Endothelial cell of umbilical vein (primary cell): Measurements from ENCODE around the gene PGAP6. TPM values are rescaled to one million over a fixed set of nuclear protein-coding genes. Genes with fewer than 3 reads are reported as not detected.

Experiments
- BruUV-seq: library from RNA; stranded (reverse); fragments of 400-500 nt; replicated peaks from 2 replicates; lab custom pipeline; 2021; lab: Mats Ljungman, UMichigan
- CTCF ChIA-PET: fragments of 300-600, 350-600 bp; sonication (Branson Sonifier 250); formaldehyde crosslinking; loops from one replicate; lab custom pipeline; 2021; ENCODE audit warnings: antibody characterized with exemption, inconsistent platforms; lab: Charles Lee
- POLR2A ChIA-PET: fragments of 300-600, 350-600 bp; sonication (Branson Sonifier 250); formaldehyde crosslinking; loops from one replicate; lab custom pipeline; 2021; ENCODE audit warnings: antibody characterized with exemption, inconsistent platforms; lab: Charles Lee
- DNase-seq: peaks from one replicate; pipeline ENCODE4 v3.0.0-alpha.2; 2011; ENCODE audit warnings: low read depth, low spot score
- FAIRE-seq: peaks from 2 replicates; lab custom pipeline; 2011; peaks lifted over from hg19 to GRCh38; lab: Jason Lieb, UNC
- H2AFZ ChIP-seq: 2 replicates; pipeline ENCODE4 v1.6.0; 2012; ENCODE audit warnings: low read depth, low read length, control low read depth, inconsistent platforms
- H3K27ac ChIP-seq: 2 replicates; pipeline ENCODE4 v1.5.1; 2011; ENCODE audit warnings: low read depth, mild to moderate bottlenecking, control low read depth, low read length, moderate library complexity; ENCODE audit not compliant: insufficient read depth
- H3K27me3 ChIP-seq, 2 experiments: 2 replicates each; pipeline versions ENCODE4 v1.6.0 to v1.6.1; 2011; ENCODE audit warnings: low read length in 2 of 2, mixed read lengths in 1 of 2; ENCODE audit not compliant: control insufficient read depth in 2 of 2, insufficient read depth in 2 of 2
- H3K36me3 ChIP-seq, 2 experiments: 2 replicates in 1 of 2; 3 replicates in 1 of 2; pipeline ENCODE4 v1.5.1; 2011; ENCODE audit warnings: low read length in 2 of 2, mild to moderate bottlenecking in 1 of 2, moderate library complexity in 1 of 2; ENCODE audit not compliant: control insufficient read depth in 2 of 2, insufficient read depth in 2 of 2; ENCODE audit errors: extremely low read depth in 1 of 2
- H3K4me1 ChIP-seq: 3 replicates; pipeline ENCODE4 v1.5.1; 2011; ENCODE audit warnings: mild to moderate bottlenecking, low read length; ENCODE audit not compliant: control insufficient read depth, insufficient read depth; ENCODE audit errors: extremely low read depth
- H3K4me2 ChIP-seq: 2 replicates; pipeline ENCODE4 v1.6.1; 2011; ENCODE audit warnings: low read length, control low read depth, mixed read lengths; ENCODE audit not compliant: insufficient read depth
- H3K4me3 ChIP-seq, 3 experiments: fragments of 200-600 bp in 1 of 3; sonication (generic), shearing (Covaris generic) in 1 of 3; replicated peaks in 1 of 3; 2 replicates each; pipeline ENCODE4 v1.5.1; 2011 to 2016; ENCODE audit warnings: control low read depth in 3 of 3, low read length in 3 of 3, mild to moderate bottlenecking in 2 of 3, inconsistent platforms in 1 of 3, low read depth in 1 of 3, moderate library complexity in 1 of 3; ENCODE audit not compliant: insufficient read depth in 1 of 3
- H3K79me2 ChIP-seq: 2 replicates; pipeline ENCODE4 v1.6.0; 2012; ENCODE audit warnings: low read length, inconsistent platforms; ENCODE audit not compliant: control insufficient read depth, insufficient read depth
- H3K9ac ChIP-seq: replicated peaks from 2 replicates; pipeline ENCODE3; 2011; ENCODE audit warnings: low read length, control low read depth; ENCODE audit not compliant: insufficient read depth; ENCODE audit errors: extremely low read depth
- H3K9me1 ChIP-seq: replicated peaks from 3 replicates; pipeline ENCODE4 v1.6.0; 2011; ENCODE audit warnings: mild to moderate bottlenecking, low read length; ENCODE audit not compliant: control insufficient read depth, insufficient read depth; ENCODE audit errors: extremely low read depth
- H3K9me3 ChIP-seq: replicated peaks from 2 replicates; pipeline ENCODE4 v1.5.1; 2012; ENCODE audit warnings: low read length, inconsistent platforms; ENCODE audit not compliant: control insufficient read depth, insufficient read depth
- H4K20me1 ChIP-seq: replicated peaks from 2 replicates; pipeline ENCODE3; 2011; ENCODE audit warnings: mild to moderate bottlenecking, low read length; ENCODE audit not compliant: control insufficient read depth, insufficient read depth; ENCODE audit errors: extremely low read depth
- EZH2 ChIP-seq: IDR thresholded peaks from 2 replicates; pipeline ENCODE4 v1.6.1; 2012; ENCODE audit warnings: borderline replicate concordance, low read depth, mild to moderate bottlenecking, moderate library complexity, low read length, inconsistent platforms; ENCODE audit not compliant: severe bottlenecking
- FOS ChIP-seq: IDR thresholded peaks from 2 replicates; pipeline ENCODE4 v1.6.1; 2011; ENCODE audit warnings: mild to moderate bottlenecking, low read length, moderate library complexity, borderline replicate concordance; ENCODE audit not compliant: insufficient read depth
- GATA2 ChIP-seq: IDR thresholded peaks from 2 replicates; pipeline ENCODE4 v1.7.0; 2011; ENCODE audit warnings: low read depth, mild to moderate bottlenecking, moderate library complexity, mixed read lengths, low read length; ENCODE audit not compliant: insufficient read length, insufficient read depth
- JUN ChIP-seq: IDR thresholded peaks from 2 replicates; pipeline ENCODE4 v1.6.1; 2011; ENCODE audit warnings: borderline replicate concordance, low read depth; ENCODE audit not compliant: insufficient read length, insufficient read depth
- MYC ChIP-seq: IDR thresholded peaks from one replicate; pipeline ENCODE4 v1.6.1; 2011; ENCODE audit warnings: mild to moderate bottlenecking, low read depth, low read length
- POLR2A ChIP-seq: IDR thresholded peaks from 2 replicates; pipeline ENCODE4 v1.6.1; 2012; ENCODE audit warnings: low read depth, mild to moderate bottlenecking, control low read depth, low read length
- POLR2AphosphoS5 ChIP-seq: IDR thresholded peaks from 2 replicates; pipeline ENCODE4 v1.6.1; 2012; ENCODE audit warnings: low read depth, mild to moderate bottlenecking, control low read depth, low read length, moderate library complexity; ENCODE audit not compliant: insufficient read depth
- dilution Hi-C: fragments of 300-500 bp; cut with MboI; formaldehyde crosslinking; loops from one replicate; pipeline ENCODE4 v1.15.0; 2019; ENCODE audit warnings: low sequenced_read_pairs; ENCODE audit not compliant: extremely low pct_ligation_motif_present
- intact Hi-C: fragments of 100-400 bp; cut with micrococcal nuclease; formaldehyde crosslinking; loops from one replicate; pipeline ENCODE4 v1.10.0; 2022
- polyA plus RNA-seq, 4 experiments: library from polyadenylated mRNA; depleted of rRNA in 3 of 4; stranded (reverse) in 3 of 4; unstranded in 1 of 4; fragments of >200 nt; gene quantifications; 2 replicates each; pipeline versions ENCODE4 v1.2.1 to v1.2.3, GENCODE V29; 2011 to 2012; ENCODE audit warnings: missing spikeins in 1 of 4
- total RNA-seq: library from RNA; stranded (reverse); gene quantifications from 2 replicates; pipeline ENCODE4 v1.2.3, GENCODE V29; 2021
- TF ChIP-seq, protein P1 (sequence below): IDR thresholded peaks from 2 replicates; pipeline ENCODE4 v1.6.1; 2011; ENCODE audit not compliant: insufficient read depth, insufficient read length
- TF ChIP-seq, protein P2 (sequence below), 2 donors: IDR thresholded peaks; 1 replicate in 1 of 2; 2 replicates in 1 of 2; pipeline ENCODE4 v1.5.1; 2011; ENCODE audit warnings: low read length in 2 of 2, mild to moderate bottlenecking in 2 of 2, moderate library complexity in 2 of 2, control low read depth in 1 of 2, inconsistent platforms in 1 of 2, low read depth in 1 of 2; ENCODE audit not compliant: insufficient read depth in 1 of 2; ENCODE audit errors: extremely low read depth in 1 of 2

PGAP6 gene
- total and polyA plus RNA-seq, 2 donors (not counting 3 experiments of a cell fraction or from before 2014, with no cell fraction given), result 89.8 to 365 TPM

- dilution Hi-C loops, result no loop called here
- Histone ChIP-seq H3K4me3 (no peak overlapping the region), H3K4me2 (no peak overlapping the region), H3K27me3 (no peaks in the 10 kb centered on the region), H3K9me3 (no peaks in the 10 kb centered on the region), H3K9ac (no peak overlapping the region), H2AFZ (no peak overlapping the region), H3K4me1 (peaks cover 13% of the 10 kb centered on the region), H3K79me2 (peaks cover 5% of the 10 kb centered on the region), H3K27ac (no peak overlapping the region), H3K36me3 (peaks cover 0 to 7% of the 10 kb centered on the region in 2 experiments), H3K9me1 (no peaks in the 10 kb centered on the region), H4K20me1 (no peaks in the 10 kb centered on the region)
- ChIA-PET CTCF (interaction anchor here (0.9 kb wide), 1 partner anchor 8 kb away, joined by 4 read pairs; no protein-coding TSS in a partner anchor), POLR2A (no interaction called here)
- DNase-seq (no peak), FAIRE-seq (no peak)
- TF ChIP-seq POLR2AphosphoS5, result no peak
- no peak for TF ChIP-seq POLR2A
- no peak for TF ChIP-seq EZH2
- no peak for TF ChIP-seq FOS
- TF ChIP-seq, protein P1, sequence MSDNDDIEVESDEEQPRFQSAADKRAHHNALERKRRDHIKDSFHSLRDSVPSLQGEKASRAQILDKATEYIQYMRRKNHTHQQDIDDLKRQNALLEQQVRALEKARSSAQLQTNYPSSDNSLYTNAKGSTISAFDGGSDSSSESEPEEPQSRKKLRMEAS, result no peak
- no peak for TF ChIP-seq GATA2
- TF ChIP-seq JUN, result no peak
- no peak for TF ChIP-seq MYC
- TF ChIP-seq, protein P2, sequence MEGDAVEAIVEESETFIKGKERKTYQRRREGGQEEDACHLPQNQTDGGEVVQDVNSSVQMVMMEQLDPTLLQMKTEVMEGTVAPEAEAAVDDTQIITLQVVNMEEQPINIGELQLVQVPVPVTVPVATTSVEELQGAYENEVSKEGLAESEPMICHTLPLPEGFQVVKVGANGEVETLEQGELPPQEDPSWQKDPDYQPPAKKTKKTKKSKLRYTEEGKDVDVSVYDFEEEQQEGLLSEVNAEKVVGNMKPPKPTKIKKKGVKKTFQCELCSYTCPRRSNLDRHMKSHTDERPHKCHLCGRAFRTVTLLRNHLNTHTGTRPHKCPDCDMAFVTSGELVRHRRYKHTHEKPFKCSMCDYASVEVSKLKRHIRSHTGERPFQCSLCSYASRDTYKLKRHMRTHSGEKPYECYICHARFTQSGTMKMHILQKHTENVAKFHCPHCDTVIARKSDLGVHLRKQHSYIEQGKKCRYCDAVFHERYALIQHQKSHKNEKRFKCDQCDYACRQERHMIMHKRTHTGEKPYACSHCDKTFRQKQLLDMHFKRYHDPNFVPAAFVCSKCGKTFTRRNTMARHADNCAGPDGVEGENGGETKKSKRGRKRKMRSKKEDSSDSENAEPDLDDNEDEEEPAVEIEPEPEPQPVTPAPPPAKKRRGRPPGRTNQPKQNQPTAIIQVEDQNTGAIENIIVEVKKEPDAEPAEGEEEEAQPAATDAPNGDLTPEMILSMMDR (IDR thresholded peaks at IDR 0.05; ENCODE audit: extremely low read depth in 1 of 2, insufficient read depth in 1 of 2, low read depth in 1 of 2, low read length in 2 of 2), result no peak
- no TSS peak for BruUV-seq
- intact Hi-C loops, result no loop called here
Measured at GRCh38 chr16:399340-400019, 17.7 kb upstream of the PGAP6 start.
